ENCODE data around the gene SCYL1. TPM values are rescaled to one million over a fixed set of nuclear protein-coding genes. Genes with fewer than 3 reads are reported as not detected.

SCYL1 gene
- total RNA-seq, 2 experiments from 2014 or later: 74.2 to 74.9 TPM

DNA sequence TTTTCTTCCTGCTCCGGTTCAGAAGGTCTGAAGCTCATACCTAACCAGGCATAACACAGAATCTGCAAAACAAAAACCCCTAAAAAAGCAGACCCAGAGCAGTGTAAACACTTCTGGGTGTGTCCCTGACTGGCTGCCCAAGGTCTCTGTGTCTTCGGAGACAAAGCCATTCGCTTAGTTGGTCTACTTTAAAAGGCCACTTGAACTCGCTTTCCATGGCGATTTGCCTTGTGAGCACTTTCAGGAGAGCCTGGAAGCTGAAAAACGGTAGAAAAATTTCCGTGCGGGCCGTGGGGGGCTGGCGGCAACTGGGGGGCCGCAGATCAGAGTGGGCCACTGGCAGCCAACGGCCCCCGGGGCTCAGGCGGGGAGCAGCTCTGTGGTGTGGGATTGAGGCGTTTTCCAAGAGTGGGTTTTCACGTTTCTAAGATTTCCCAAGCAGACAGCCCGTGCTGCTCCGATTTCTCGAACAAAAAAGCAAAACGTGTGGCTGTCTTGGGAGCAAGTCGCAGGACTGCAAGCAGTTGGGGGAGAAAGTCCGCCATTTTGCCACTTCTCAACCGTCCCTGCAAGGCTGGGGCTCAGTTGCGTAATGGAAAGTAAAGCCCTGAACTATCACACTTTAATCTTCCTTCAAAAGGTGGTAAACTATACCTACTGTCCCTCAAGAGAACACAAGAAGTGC, 26.7 kb upstream of the SCYL1 start:
- ATAC-seq (ENCODE audit: low read depth): peak; percentile 6

DNA sequence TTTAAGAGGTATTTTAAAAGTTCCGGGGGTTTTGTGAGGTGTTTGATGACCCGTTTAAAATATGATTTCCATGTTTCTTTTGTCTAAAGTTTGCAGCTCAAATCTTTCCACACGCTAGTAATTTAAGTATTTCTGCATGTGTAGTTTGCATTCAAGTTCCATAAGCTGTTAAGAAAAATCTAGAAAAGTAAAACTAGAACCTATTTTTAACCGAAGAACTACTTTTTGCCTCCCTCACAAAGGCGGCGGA, 26.2 kb upstream of the SCYL1 start:
- H3K27me3 Mint-ChIP-seq: no peaks in the 10 kb centered on the region
- ATAC-seq (ENCODE audit: low read depth) (no peak), DNase-seq (no peak)
- POLR2A ChIA-PET: interaction anchor here (0.7 to 28.7 kb wide), 26 partner anchors 9 to 734 kb away, joined by 3 to 2884 read pairs (median 6); partner anchors contain the start of genes DPF2, EHBP1L1, FAM89B and FRMD8
- no peaks in the 10 kb centered on the region for H3K9me3 Mint-ChIP-seq
- H3K27ac Mint-ChIP-seq: no peak overlapping the region
- no peak overlapping the region for H3K4me3 Mint-ChIP-seq
- peaks cover 21% of the 10 kb centered on the region for H3K4me1 Mint-ChIP-seq
- H3K36me3 Mint-ChIP-seq: peaks cover 2% of the 10 kb centered on the region

More for the DNA sequence above, 26.7 kb upstream of the SCYL1 start:
- Mint-ChIP-seq H3K27me3 (no peaks in the 10 kb centered on the region), H3K9me3 (no peaks in the 10 kb centered on the region), H3K27ac (no peak overlapping the region), H3K4me3 (no peak overlapping the region), H3K4me1 (peaks cover 20% of the 10 kb centered on the region), H3K36me3 (no peaks in the 10 kb centered on the region)
- DNase-seq: peak; percentile 73
- POLR2A ChIA-PET: interaction anchor here (0.7 to 28.7 kb wide), 34 partner anchors 10 to 734 kb away, joined by 3 to 2884 read pairs (median 6); partner anchors contain the start of genes BANF1, DPF2, FAM89B and FRMD8

DNA sequence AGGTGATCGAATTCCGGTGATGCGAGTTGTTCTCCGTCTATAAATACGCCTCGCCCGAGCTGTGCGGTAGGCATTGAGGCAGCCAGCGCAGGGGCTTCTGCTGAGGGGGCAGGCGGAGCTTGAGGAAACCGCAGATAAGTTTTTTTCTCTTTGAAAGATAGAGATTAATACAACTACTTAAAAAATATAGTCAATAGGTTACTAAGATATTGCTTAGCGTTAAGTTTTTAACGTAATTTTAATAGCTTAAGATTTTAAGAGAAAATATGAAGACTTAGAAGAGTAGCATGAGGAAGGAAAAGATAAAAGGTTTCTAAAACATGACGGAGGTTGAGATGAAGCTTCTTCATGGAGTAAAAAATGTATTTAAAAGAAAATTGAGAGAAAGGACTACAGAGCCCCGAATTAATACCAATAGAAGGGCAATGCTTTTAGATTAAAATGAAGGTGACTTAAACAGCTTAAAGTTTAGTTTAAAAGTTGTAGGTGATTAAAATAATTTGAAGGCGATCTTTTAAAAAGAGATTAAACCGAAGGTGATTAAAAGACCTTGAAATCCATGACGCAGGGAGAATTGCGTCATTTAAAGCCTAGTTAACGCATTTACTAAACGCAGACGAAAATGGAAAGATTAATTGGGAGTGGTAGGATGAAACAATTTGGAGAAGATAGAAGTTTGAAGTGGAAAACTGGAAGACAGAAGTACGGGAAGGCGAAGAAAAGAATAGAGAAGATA, 25.7 kb upstream of the SCYL1 start, which contains the start of gene MALAT1:
Gene MALAT1 (plus strand): TSS at position 69 of the 736 bp plus-strand sequence.
- POLR2A ChIA-PET: interaction anchor here (0.7 to 28.7 kb wide), 29 partner anchors 9 to 735 kb away, joined by 3 to 2884 read pairs (median 5); partner anchors contain the start of genes DPF2, EHBP1L1, FAM89B and FRMD8
- Mint-ChIP-seq H3K27ac (no peak within 1 kb of the TSS), H3K27me3 (no peaks in the 10 kb centered on the region), H3K4me3 (no peak within 1 kb of the TSS), H3K9me3 (no peaks in the 10 kb centered on the region), H3K4me1 (peaks cover 23% of the 10 kb centered on the region), H3K36me3 (peaks cover 7% of the 10 kb centered on the region)
- DNase-seq (peak; percentile 98), ATAC-seq (ENCODE audit: low read depth) (peak; percentile 14)

DNA sequence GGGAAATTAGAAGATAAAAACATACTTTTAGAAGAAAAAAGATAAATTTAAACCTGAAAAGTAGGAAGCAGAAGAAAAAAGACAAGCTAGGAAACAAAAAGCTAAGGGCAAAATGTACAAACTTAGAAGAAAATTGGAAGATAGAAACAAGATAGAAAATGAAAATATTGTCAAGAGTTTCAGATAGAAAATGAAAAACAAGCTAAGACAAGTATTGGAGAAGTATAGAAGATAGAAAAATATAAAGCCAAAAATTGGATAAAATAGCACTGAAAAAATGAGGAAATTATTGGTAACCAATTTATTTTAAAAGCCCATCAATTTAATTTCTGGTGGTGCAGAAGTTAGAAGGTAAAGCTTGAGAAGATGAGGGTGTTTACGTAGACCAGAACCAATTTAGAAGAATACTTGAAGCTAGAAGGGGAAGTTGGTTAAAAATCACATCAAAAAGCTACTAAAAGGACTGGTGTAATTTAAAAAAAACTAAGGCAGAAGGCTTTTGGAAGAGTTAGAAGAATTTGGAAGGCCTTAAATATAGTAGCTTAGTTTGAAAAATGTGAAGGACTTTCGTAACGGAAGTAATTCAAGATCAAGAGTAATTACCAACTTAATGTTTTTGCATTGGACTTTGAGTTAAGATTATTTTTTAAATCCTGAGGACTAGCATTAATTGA, 25.0 kb upstream of the SCYL1 start:
- no peaks in the 10 kb centered on the region for H3K9me3 Mint-ChIP-seq
- peaks cover 14% of the 10 kb centered on the region for H3K36me3 Mint-ChIP-seq
- ATAC-seq (ENCODE audit: low read depth): no peak
- DNase-seq: no peak
- peaks cover 26% of the 10 kb centered on the region for H3K4me1 Mint-ChIP-seq
- no peak overlapping the region for H3K27ac Mint-ChIP-seq
- H3K4me3 Mint-ChIP-seq: no peak overlapping the region
- H3K27me3 Mint-ChIP-seq: no peaks in the 10 kb centered on the region
- POLR2A ChIA-PET: interaction anchor here (1.0 to 28.7 kb wide), 19 partner anchors 8 to 581 kb away, joined by 3 to 2884 read pairs (median 5); partner anchors contain the start of genes DPF2, EHBP1L1, FRMD8 and NEAT1

DNA sequence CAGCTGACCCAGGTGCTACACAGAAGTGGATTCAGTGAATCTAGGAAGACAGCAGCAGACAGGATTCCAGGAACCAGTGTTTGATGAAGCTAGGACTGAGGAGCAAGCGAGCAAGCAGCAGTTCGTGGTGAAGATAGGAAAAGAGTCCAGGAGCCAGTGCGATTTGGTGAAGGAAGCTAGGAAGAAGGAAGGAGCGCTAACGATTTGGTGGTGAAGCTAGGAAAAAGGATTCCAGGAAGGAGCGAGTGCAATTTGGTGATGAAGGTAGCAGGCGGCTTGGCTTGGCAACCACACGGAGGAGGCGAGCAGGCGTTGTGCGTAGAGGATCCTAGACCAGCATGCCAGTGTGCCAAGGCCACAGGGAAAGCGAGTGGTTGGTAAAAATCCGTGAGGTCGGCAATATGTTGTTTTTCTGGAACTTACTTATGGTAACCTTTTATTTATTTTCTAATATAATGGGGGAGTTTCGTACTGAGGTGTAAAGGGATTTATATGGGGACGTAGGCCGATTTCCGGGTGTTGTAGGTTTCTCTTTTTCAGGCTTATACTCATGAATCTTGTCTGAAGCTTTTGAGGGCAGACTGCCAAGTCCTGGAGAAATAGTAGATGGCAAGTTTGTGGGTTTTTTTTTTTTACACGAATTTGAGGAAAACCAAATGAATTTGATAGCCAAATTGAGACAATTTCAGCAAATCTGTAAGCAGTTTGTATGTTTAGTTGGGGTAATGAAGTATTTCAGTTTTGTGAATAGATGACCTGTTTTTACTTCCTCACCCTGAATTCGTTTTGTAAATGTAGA, 24.3 kb upstream of the SCYL1 start:
- Mint-ChIP-seq H3K36me3 (peaks cover 22% of the 10 kb centered on the region), H3K27ac (no peak overlapping the region), H3K4me1 (peaks cover 31% of the 10 kb centered on the region), H3K4me3 (no peak overlapping the region), H3K27me3 (no peaks in the 10 kb centered on the region), H3K9me3 (no peaks in the 10 kb centered on the region)
- ATAC-seq (ENCODE audit: low read depth) (no peak), DNase-seq (peak; percentile 66)
- POLR2A ChIA-PET: interaction anchor here (0.7 to 28.7 kb wide), 16 partner anchors 7 to 581 kb away, joined by 3 to 2884 read pairs (median 6); partner anchors contain the start of genes DPF2, FRMD8, NEAT1 and SCYL1

DNA sequence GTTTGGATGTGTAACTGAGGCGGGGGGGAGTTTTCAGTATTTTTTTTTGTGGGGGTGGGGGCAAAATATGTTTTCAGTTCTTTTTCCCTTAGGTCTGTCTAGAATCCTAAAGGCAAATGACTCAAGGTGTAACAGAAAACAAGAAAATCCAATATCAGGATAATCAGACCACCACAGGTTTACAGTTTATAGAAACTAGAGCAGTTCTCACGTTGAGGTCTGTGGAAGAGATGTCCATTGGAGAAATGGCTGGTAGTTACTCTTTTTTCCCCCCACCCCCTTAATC, 23.8 kb upstream of the SCYL1 start:
- H3K4me3 Mint-ChIP-seq: no peak overlapping the region
- H3K9me3 Mint-ChIP-seq: no peaks in the 10 kb centered on the region
- H3K36me3 Mint-ChIP-seq: peaks cover 27% of the 10 kb centered on the region
- peaks cover 36% of the 10 kb centered on the region for H3K4me1 Mint-ChIP-seq
- H3K27ac Mint-ChIP-seq: no peak overlapping the region
- DNase-seq (no peak), ATAC-seq (ENCODE audit: low read depth) (no peak)
- POLR2A ChIA-PET: interaction anchor here (1.5 to 28.7 kb wide), 3 partner anchors 26 to 118 kb away, joined by 8 to 2884 read pairs (median 686); partner anchors contain the start of gene NEAT1
- H3K27me3 Mint-ChIP-seq: no peaks in the 10 kb centered on the region

DNA sequence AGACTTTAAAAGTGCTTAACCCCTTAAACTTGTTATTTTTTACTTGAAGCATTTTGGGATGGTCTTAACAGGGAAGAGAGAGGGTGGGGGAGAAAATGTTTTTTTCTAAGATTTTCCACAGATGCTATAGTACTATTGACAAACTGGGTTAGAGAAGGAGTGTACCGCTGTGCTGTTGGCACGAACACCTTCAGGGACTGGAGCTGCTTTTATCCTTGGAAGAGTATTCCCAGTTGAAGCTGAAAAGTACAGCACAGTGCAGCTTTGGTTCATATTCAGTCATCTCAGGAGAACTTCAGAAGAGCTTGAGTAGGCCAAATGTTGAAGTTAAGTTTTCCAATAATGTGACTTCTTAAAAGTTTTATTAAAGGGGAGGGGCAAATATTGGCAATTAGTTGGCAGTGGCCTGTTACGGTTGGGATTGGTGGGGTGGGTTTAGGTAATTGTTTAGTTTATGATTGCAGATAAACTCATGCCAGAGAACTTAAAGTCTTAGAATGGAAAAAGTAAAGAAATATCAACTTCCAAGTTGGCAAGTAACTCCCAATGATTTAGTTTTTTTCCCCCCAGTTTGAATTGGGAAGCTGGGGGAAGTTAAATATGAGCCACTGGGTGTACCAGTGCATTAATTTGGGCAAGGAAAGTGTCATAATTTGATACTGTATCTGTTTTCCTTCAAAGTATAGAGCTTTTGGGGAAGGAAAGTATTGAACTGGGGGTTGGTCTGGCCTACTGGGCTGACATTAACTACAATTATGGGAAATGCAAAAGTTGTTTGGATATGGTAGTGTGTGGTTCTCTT, 23.2 kb upstream of the SCYL1 start:
- no peaks in the 10 kb centered on the region for H3K27me3 Mint-ChIP-seq
- ATAC-seq (ENCODE audit: low read depth): no peak
- H3K9me3 Mint-ChIP-seq: no peaks in the 10 kb centered on the region
- POLR2A ChIA-PET: interaction anchor here (0.8 to 28.7 kb wide), 16 partner anchors 9 to 642 kb away, joined by 3 to 2884 read pairs (median 4); partner anchors contain the start of genes FRMD8, NEAT1, POLA2 and SCYL1
- DNase-seq: no peak
- H3K27ac Mint-ChIP-seq: no peak overlapping the region
- no peak overlapping the region for H3K4me3 Mint-ChIP-seq
- H3K4me1 Mint-ChIP-seq: peaks cover 37% of the 10 kb centered on the region
- peaks cover 32% of the 10 kb centered on the region for H3K36me3 Mint-ChIP-seq

DNA sequence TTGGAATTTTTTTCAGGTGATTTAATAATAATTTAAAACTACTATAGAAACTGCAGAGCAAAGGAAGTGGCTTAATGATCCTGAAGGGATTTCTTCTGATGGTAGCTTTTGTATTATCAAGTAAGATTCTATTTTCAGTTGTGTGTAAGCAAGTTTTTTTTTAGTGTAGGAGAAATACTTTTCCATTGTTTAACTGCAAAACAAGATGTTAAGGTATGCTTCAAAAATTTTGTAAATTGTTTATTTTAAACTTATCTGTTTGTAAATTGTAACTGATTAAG, 22.7 kb upstream of the SCYL1 start:
- H3K9me3 Mint-ChIP-seq: no peaks in the 10 kb centered on the region
- ATAC-seq (ENCODE audit: low read depth): no peak
- H3K4me1 Mint-ChIP-seq: peaks cover 38% of the 10 kb centered on the region
- DNase-seq: no peak
- H3K27ac Mint-ChIP-seq: no peak overlapping the region
- H3K27me3 Mint-ChIP-seq: no peaks in the 10 kb centered on the region
- H3K36me3 Mint-ChIP-seq: peaks cover 33% of the 10 kb centered on the region
- POLR2A ChIA-PET: interaction anchor here (0.7 to 28.7 kb wide), 18 partner anchors 9 to 643 kb away, joined by 3 to 2884 read pairs (median 3); partner anchors contain the start of genes DPF2, FRMD8, NEAT1 and POLA2
- H3K4me3 Mint-ChIP-seq: no peak overlapping the region

DNA sequence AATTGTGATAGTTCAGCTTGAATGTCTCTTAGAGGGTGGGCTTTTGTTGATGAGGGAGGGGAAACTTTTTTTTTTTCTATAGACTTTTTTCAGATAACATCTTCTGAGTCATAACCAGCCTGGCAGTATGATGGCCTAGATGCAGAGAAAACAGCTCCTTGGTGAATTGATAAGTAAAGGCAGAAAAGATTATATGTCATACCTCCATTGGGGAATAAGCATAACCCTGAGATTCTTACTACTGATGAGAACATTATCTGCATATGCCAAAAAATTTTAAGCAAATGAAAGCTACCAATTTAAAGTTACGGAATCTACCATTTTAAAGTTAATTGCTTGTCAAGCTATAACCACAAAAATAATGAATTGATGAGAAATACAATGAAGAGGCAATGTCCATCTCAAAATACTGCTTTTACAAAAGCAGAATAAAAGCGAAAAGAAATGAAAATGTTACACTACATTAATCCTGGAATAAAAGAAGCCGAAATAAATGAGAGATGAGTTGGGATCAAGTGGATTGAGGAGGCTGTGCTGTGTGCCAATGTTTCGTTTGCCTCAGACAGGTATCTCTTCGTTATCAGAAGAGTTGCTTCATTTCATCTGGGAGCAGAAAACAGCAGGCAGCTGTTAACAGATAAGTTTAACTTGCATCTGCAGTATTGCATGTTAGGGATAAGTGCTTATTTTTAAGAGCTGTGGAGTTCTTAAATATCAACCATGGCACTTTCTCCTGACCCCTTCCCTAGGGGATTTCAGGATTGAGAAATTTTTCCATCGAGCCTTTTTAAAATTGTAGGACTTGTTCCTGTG, 22.1 kb upstream of the SCYL1 start:
- Mint-ChIP-seq H3K36me3 (peaks cover 33% of the 10 kb centered on the region), H3K27ac (no peak overlapping the region), H3K9me3 (no peaks in the 10 kb centered on the region), H3K4me3 (no peak overlapping the region), H3K27me3 (no peaks in the 10 kb centered on the region), H3K4me1 (peaks cover 43% of the 10 kb centered on the region)
- no peak for DNase-seq
- POLR2A ChIA-PET: interaction anchor here (0.7 to 28.7 kb wide), 17 partner anchors 8 to 643 kb away, joined by 3 to 2884 read pairs (median 3); partner anchors contain the start of genes DPF2, FRMD8, NEAT1 and SCYL1
- no peak for ATAC-seq (ENCODE audit: low read depth)

DNA sequence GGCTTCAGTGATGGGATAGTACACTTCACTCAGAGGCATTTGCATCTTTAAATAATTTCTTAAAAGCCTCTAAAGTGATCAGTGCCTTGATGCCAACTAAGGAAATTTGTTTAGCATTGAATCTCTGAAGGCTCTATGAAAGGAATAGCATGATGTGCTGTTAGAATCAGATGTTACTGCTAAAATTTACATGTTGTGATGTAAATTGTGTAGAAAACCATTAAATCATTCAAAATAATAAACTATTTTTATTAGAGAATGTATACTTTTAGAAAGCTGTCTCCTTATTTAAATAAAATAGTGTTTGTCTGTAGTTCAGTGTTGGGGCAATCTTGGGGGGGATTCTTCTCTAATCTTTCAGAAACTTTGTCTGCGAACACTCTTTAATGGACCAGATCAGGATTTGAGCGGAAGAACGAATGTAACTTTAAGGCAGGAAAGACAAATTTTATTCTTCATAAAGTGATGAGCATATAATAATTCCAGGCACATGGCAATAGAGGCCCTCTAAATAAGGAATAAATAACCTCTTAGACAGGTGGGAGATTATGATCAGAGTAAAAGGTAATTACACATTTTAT, 21.4 kb upstream of the SCYL1 start:
- Mint-ChIP-seq H3K4me3 (no peak overlapping the region), H3K27me3 (no peaks in the 10 kb centered on the region), H3K36me3 (peaks cover 33% of the 10 kb centered on the region), H3K27ac (peak overlapping the region; percentile 87), H3K4me1 (peaks cover 44% of the 10 kb centered on the region), H3K9me3 (no peaks in the 10 kb centered on the region)
- ATAC-seq (ENCODE audit: low read depth) (no peak), DNase-seq (no peak)
- POLR2A ChIA-PET: interaction anchor here (0.6 to 28.7 kb wide), 7 partner anchors 12 to 1799 kb away, joined by 3 to 2884 read pairs (median 4); partner anchors contain the start of genes FRMD8 and NEAT1
